ENCODE measurements around the gene TLCD2. TPM values are rescaled to one million over a fixed set of nuclear protein-coding genes. Genes with fewer than 3 reads are reported as not detected.
"Not testable (repeated sequence)": the region's sequence is repeated elsewhere in the genome, so short reads cannot be mapped to it uniquely, and the experiment has no call there.

TLCD2 gene
- total RNA-seq, 2 donors from 2014 or later: 0.70 to 1.8 TPM

GRCh38 chr17:1676401-1676800, 33.8 kb downstream of the TLCD2 start:
- Mint-ChIP-seq H3K9me3 (no peaks in the 10 kb centered on the region), H3K36me3 (ENCODE audit: insufficient read depth in 2 of 2) (peaks cover 24 to 56% of the 10 kb centered on the region in 2 donors), H3K4me3 (no peak overlapping the region), H3K27ac (no peak overlapping the region), H3K4me1 (ENCODE audit: low read depth) (peaks cover 4% of the 10 kb centered on the region), H3K27me3 (ENCODE audit: low read depth) (no peaks in the 10 kb centered on the region)
- no peak for DNase-seq
- no peak for ATAC-seq (replicated peaks in 1 of 2)

GRCh38 chr17:1673041-1673785, 37.0 kb downstream of the TLCD2 start:
- Mint-ChIP-seq H3K9me3 (no peaks in the 10 kb centered on the region), H3K27ac (peak overlapping the region; percentile 13), H3K4me3 (no peak overlapping the region), H3K27me3 (ENCODE audit: low read depth) (no peaks in the 10 kb centered on the region), H3K36me3 (ENCODE audit: insufficient read depth in 2 of 2) (peaks cover 26 to 62% of the 10 kb centered on the region in 2 donors), H3K4me1 (ENCODE audit: low read depth) (peaks cover 23% of the 10 kb centered on the region)
- peak; percentile 54 to 73 for ATAC-seq (replicated peaks in 1 of 2)
- DNase-seq: peak; percentile 12 to 17

GRCh38 chr17:1663934-1664333, 46.2 kb downstream of the TLCD2 start:
- H3K27ac Mint-ChIP-seq; H3K4me3 Mint-ChIP-seq; DNase-seq; H3K27me3 Mint-ChIP-seq (ENCODE audit: low read depth); H3K4me1 Mint-ChIP-seq (ENCODE audit: low read depth); ATAC-seq (replicated peaks in 1 of 2); H3K9me3 Mint-ChIP-seq: not testable (repeated sequence)
- peaks cover 16 to 64% of the 10 kb centered on the region in 2 donors for H3K36me3 Mint-ChIP-seq (ENCODE audit: insufficient read depth in 2 of 2)

DNA sequence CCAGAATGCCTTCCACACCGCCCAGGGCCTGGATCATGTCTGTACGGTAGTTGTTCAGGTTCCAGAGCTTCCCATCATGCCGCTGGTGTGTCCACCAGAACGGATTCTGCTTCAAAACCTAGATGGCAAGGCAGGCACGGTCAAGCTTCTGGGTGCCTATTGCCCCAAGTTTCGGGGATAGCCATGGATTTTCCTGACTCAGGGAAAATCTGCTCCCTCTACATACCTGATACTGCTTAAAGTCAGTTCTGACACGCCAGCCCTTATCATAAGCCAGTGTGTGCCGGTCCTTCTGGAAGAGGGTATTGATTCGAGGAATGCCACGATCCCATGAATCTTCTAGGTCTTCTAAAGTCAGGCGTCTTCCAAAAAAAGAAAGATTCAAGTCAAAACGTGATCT, 49.1 kb downstream of the TLCD2 start:
- Mint-ChIP-seq H3K27me3 (ENCODE audit: low read depth) (no peaks in the 10 kb centered on the region), H3K36me3 (ENCODE audit: insufficient read depth in 2 of 2) (peaks cover 24 to 64% of the 10 kb centered on the region in 2 donors), H3K4me1 (ENCODE audit: low read depth) (no peaks in the 10 kb centered on the region), H3K27ac (no peak overlapping the region), H3K4me3 (no peak overlapping the region), H3K9me3 (no peaks in the 10 kb centered on the region)
- ATAC-seq (replicated peaks in 1 of 2) (no peak), DNase-seq (no peak)

DNA sequence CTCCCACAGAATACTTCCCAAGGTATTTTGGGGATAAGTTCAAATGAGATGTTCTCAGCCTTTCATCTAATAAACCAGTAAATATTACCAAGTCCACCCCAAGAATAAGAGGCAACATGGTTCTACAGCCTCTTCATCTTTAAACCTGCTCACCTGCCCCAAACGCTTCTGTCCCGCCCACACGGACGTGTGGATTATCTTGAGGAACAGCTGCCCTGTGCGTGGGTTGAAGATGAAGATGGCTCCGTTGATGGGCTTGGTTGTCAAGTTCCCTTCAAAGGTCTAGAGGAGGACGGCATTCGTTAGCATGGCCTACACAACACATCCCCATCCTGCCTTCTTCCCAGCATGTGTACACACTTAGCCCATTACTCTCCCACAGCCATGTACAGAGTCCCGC, 52.1 kb downstream of the TLCD2 start:
- H3K4me3 Mint-ChIP-seq: no peak overlapping the region
- no peaks in the 10 kb centered on the region for H3K9me3 Mint-ChIP-seq
- no peaks in the 10 kb centered on the region for H3K27me3 Mint-ChIP-seq (ENCODE audit: low read depth)
- no peak overlapping the region for H3K27ac Mint-ChIP-seq
- H3K4me1 Mint-ChIP-seq (ENCODE audit: low read depth): no peaks in the 10 kb centered on the region
- DNase-seq: no peak
- H3K36me3 Mint-ChIP-seq (ENCODE audit: insufficient read depth in 2 of 2): peaks cover 30 to 59% of the 10 kb centered on the region in 2 donors
- no peak for ATAC-seq (replicated peaks in 1 of 2)

DNA sequence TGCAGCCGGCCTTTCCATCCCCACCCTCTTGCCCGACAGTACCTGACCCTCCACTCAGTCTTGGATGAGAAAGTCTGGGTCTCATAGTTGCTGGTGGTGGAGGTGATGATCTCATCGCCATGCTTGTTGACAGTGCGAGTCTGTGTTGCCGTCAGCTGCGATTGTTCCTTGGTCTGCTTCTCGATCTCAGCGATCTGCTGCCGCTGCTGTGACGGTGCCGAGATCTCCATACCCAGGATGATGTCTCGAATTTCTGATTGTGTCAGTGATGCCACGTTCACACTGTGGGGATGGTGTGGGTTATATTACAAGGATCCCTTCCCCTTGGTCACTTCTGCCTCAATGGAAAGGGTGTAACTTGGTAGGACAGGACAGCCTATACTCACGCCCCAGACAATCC, 56.4 kb downstream of the TLCD2 start:
- no peaks in the 10 kb centered on the region for H3K9me3 Mint-ChIP-seq
- peaks cover 6% of the 10 kb centered on the region for H3K4me1 Mint-ChIP-seq (ENCODE audit: low read depth)
- DNase-seq: no peak
- H3K36me3 Mint-ChIP-seq (ENCODE audit: insufficient read depth in 2 of 2): peaks cover 20 to 41% of the 10 kb centered on the region in 2 donors
- H3K4me3 Mint-ChIP-seq: no peak overlapping the region
- H3K27ac Mint-ChIP-seq: no peak overlapping the region
- no peak for ATAC-seq (replicated peaks in 1 of 2)
- no peaks in the 10 kb centered on the region for H3K27me3 Mint-ChIP-seq (ENCODE audit: low read depth)

- not testable (repeated sequence) for H3K9me3 Mint-ChIP-seq; H3K27ac Mint-ChIP-seq; H3K27me3 Mint-ChIP-seq (ENCODE audit: low read depth); H3K4me3 Mint-ChIP-seq; DNase-seq; ATAC-seq (replicated peaks in 1 of 2)
- peaks cover 18 to 32% of the 10 kb centered on the region in 2 donors for H3K36me3 Mint-ChIP-seq (ENCODE audit: insufficient read depth in 2 of 2)
- H3K4me1 Mint-ChIP-seq (ENCODE audit: low read depth): peaks cover 11% of the 10 kb centered on the region
These were observed 57.4 kb downstream of the TLCD2 start for GRCh38 chr17:1652794-1653193.

Other genes starting within 250 kb of the TLCD2 start
- gene MYO1C, start 217.7 kb downstream of the TLCD2 start, total RNA-seq: 10 to 100 TPM; 32.8 to 49.9 TPM
- 10 to 100 TPM; 48.4 to 51.2 TPM for gene INPP5K, start 193.8 kb downstream of the TLCD2 start, total RNA-seq
- 10 to 100 TPM; 36.0 to 40.7 TPM for gene PITPNA, start 147.6 kb downstream of the TLCD2 start, total RNA-seq
- 1 to 10 TPM; 3.4 to 3.8 TPM for gene SLC43A2, start 81.5 kb downstream of the TLCD2 start, total RNA-seq
- 1 to 10 TPM; 1.9 to 2.5 TPM for gene SCARF1, start 64.6 kb downstream of the TLCD2 start, total RNA-seq
- 1 to 10 TPM; 3.4 to 4.4 TPM for gene RILP, start 60.5 kb downstream of the TLCD2 start, total RNA-seq
- gene PRPF8, start 25.5 kb downstream of the TLCD2 start, total RNA-seq: 100 to 1,000 TPM; 332 to 390 TPM
- gene WDR81, start 14.3 kb upstream of the TLCD2 start, total RNA-seq: 10 to 100 TPM in 1 of 2 donors, 1 to 10 TPM in 1; 9.4 to 11.2 TPM
- 1 to 10 TPM in 1 of 2 donors, under 1 TPM in 1; 0.89 to 1.6 TPM for gene SERPINF2, start 32.5 kb upstream of the TLCD2 start, total RNA-seq
- gene SERPINF1, start 51.7 kb upstream of the TLCD2 start, total RNA-seq: 1 to 10 TPM in 1 of 2 donors, not detected in 1; 2.2 TPM
- gene SMYD4, start 119.5 kb upstream of the TLCD2 start, total RNA-seq: 10 to 100 TPM; 23.0 to 30.6 TPM
- gene RPA1, start 119.6 kb upstream of the TLCD2 start, total RNA-seq: 100 to 1,000 TPM; 178 to 211 TPM

All from activated T-cell treated with anti-CD3 and anti-CD28 coated beads, Interleukin-2, amount 50 U/mL, for 72 hours (primary cell).